IMR-90 (cell line): ENCODE results near the gene PHF21B.

Source experiments
- BHLHE40 ChIP-seq: fragments of 150-350 bp; IDR thresholded peaks from 2 replicates; pipeline ENCODE4 v1.6.1; 2016; ENCODE audit warnings: mild to moderate bottlenecking, low read depth, low read length
- POLR2A ChIP-seq: IDR thresholded peaks from 2 replicates; pipeline ENCODE4 v1.6.1; 2012; ENCODE audit warnings: mild to moderate bottlenecking, low read depth, low read length
- RCOR1 ChIP-seq: IDR thresholded peaks from 2 replicates; pipeline ENCODE4 v1.6.1; 2012; ENCODE audit warnings: mild to moderate bottlenecking, low read length, improper control_type of control experiment; ENCODE audit not compliant: insufficient replicate concordance
- TF ChIP-seq, protein P1 (sequence below): conservative IDR thresholded peaks from 2 replicates; pipeline ENCODE4 v1.5.1; 2012; ENCODE audit warnings: mild to moderate bottlenecking, low read depth, low read length, improper control_type of control experiment

DNA sequence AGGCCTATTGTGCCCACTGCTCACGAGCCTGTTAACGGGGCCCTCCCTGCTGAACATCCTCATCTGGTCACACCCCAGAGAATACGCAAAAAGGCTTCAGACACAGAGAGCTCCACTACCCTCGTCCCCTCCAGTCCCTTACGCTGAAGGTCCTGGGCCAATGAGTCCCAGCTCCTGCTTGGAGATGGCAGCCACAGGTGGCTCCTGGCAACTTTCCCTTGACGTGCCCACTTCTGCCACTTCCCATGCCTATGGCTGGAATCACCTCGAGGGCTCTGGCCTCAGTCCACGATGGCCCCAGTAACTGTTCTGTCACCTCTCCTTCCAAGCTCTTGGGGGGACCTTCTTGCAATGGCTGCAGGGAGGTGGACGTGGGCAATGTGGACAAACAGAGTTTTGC, 12.7 kb downstream of the PHF21B start:
- TF ChIP-seq POLR2A (no peak), BHLHE40 (no peak), RCOR1 (no peak)
- TF ChIP-seq, protein P1, sequence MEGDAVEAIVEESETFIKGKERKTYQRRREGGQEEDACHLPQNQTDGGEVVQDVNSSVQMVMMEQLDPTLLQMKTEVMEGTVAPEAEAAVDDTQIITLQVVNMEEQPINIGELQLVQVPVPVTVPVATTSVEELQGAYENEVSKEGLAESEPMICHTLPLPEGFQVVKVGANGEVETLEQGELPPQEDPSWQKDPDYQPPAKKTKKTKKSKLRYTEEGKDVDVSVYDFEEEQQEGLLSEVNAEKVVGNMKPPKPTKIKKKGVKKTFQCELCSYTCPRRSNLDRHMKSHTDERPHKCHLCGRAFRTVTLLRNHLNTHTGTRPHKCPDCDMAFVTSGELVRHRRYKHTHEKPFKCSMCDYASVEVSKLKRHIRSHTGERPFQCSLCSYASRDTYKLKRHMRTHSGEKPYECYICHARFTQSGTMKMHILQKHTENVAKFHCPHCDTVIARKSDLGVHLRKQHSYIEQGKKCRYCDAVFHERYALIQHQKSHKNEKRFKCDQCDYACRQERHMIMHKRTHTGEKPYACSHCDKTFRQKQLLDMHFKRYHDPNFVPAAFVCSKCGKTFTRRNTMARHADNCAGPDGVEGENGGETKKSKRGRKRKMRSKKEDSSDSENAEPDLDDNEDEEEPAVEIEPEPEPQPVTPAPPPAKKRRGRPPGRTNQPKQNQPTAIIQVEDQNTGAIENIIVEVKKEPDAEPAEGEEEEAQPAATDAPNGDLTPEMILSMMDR, result no peak
